Ecto neural progenitor cell (in vitro differentiated cells): ENCODE data around the gene CDC42SE2.
A peak's percentile ranks its signal among the peaks of the same experiment; 100 is the strongest.
"Not testable (repeated sequence)": the region's sequence is repeated elsewhere in the genome, so short reads cannot be mapped to it uniquely, and the experiment has no call there.

ENCODE experiments used
- DNase-seq: peaks from one replicate; pipeline ENCODE4 v3.0.0-alpha.2; 2018; ENCODE audit warnings: low spot score

CDC42SE2 gene

DNA sequence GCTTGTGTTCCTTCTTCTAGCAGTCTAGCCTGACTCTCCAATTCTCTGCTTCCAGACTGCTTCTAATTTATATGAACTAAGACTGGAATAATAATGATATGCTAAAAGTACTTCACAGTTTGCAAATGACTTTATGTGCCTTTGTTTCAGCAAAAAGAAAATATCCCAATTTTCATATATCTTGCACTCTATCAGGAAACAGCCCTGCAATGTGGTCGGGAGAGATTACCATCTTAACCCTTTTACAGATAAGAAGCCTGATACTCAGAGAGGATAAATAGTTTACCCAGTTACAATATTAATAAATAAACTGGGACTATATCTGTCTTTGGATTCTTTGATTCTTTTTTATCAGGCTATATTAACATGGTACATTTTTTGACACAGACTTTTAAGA, 126.0 kb downstream of the CDC42SE2 start:
- no peak for DNase-seq

DNA sequence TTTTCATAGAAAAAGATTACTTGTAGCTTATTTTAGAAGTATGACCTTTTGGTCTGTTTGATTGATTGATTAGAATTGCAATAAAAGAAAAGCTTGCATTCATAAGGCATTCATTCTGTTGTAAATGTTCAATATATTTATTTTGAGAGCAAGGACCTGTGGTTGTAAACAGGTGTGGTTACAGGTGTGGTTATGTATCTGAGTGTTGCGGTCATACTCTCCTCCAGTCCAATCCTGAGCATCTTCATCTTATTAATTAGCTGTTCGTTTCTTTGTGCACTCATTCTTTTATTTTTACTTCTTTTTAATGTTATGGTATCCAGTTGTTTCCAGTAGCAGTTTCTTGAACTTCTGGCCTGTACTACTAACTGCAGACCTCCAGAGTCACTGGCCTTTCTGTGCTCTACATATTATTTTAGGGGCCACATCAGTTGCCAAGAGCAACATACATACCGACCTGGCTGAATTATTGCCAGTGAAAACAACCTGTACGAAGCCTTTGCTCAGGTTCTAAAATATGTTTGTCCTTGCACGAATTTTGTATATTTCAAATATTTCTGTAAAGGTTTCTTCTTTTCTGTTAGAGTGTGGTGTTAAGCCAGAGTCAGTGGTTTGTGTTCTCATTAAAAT, 128.7 kb downstream of the CDC42SE2 start:
- no peak for DNase-seq

DNA sequence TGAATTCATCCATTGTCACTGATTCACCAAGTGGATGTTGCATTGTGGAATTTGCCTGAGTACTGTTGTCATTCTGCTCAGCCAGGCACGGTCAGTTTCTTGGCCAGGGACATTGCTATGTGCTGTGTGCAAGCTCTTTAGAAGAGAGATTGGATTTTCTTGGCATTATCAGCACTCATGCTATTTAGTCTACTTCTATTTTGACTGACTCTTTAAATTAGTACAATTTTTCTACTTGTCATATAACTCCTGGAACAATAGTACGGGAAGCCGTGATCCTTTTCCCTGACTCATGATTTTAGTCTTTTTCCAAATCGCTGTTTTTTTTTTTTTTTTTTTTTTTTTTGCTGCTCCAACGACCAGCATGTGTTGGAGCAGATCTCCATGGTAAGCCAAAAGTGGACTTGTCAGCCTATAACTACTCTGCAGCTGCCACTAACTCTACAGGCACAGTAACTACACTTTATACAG, 129.7 kb downstream of the CDC42SE2 start:
- DNase-seq, result no peak

DNA sequence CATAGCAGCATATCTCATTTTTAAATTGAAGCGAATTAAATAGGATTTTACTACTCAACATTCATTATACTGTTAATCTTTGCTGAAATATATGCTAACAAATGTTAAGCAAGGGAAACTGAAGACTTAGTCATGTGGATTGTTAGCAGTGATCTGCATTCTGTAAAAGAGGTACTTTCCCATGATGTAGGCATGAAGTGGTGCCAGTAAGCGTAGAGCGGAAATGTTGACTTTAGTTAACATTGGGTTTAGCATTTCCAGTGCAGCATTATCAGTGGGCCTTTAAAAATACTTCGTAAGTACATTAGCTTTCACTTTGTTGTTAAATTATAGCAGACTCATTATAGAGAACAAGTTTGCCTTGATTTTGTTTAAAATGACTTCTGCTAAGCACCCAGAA, 130.3 kb downstream of the CDC42SE2 start:
- no peak for DNase-seq

DNA sequence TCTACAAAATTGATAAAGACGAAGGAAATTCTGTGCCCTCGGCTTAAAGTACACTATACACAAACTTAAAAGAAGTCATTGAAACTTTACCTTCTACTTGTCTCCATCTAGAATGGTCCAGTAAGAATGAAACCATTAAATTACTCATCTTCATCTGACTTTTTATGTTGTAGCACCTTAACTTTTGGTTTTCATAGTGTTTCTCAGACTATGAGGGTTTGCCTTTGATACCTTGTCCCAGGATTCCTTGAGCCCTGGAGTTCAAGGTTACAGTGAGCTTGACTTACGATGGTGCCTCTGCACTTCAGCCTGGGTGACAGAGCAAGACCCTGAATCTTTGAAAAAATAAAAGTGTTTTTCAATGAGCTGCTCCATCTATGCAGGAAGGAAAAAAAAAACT, 132.2 kb downstream of the CDC42SE2 start:
- DNase-seq, result no peak

DNA sequence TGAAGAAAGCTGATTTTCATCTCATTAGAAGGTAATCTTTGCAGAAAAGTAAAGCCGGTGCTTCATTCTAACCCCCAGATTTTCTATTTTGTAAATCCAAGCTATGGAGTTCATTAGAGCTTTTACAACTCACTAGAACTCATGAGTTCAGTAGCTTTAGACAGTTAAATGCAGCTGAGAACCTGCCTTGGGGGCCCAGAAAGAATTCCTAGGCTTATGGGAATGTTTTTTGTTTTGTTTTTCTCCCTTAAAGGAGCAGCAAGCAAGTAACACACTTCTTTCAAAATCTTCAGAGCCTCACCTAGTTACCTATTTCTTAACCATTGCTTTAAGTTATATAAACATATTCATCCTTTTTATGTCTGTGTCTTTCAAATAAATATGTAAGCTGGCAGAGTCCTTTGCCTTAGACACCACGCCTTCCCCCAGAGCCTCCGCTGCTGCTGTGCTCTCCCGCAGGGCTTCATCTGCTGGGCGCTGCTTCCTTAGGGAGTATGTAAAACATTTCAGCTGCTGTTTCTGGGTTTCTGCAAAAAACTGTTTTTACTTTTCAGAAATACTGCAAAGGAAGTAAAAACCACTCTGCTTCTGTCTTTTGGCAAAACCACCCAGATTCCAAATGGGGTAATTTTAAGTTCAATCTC, 132.9 kb downstream of the CDC42SE2 start:
- DNase-seq, result no peak

DNA sequence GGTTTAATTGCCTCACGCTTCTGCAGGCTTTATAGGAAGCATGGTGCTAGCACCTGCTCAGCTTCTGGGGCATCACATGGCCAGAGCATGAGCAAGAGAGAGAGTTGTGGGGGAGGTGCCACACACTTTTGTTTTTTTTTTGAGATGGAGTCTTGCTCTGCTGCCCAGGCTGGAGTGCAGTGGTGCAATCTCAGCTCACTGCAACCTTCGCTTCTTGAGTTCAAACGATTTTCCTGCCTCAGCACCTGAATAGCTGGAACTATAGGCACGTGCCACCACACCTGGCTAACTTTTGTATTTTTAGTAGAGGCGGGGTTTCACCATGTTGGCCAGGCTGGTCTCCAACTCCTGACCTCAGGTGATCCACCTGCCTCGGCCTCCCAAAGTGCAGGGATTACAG, 135.2 kb downstream of the CDC42SE2 start:
- not testable (repeated sequence) for DNase-seq

DNA sequence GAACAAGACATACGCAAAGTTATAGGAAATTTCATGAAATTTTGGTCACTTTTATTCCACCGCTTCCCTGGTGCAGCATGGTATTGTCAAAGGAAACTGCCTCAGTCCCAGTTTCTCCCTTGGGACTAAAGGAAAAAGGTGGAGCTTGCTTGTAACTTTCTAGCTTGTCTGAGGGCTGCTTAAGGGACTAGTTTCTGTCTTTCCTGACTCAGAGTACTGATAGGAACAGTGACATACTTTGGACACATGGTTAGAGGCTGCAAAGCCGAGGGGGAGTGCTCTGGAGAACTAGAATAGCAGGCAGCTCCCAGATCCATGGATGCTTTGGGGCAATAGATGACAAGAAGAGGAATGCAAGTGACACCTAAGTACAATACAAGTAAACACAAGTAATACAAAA, 136.7 kb downstream of the CDC42SE2 start:
- no peak for DNase-seq

DNA sequence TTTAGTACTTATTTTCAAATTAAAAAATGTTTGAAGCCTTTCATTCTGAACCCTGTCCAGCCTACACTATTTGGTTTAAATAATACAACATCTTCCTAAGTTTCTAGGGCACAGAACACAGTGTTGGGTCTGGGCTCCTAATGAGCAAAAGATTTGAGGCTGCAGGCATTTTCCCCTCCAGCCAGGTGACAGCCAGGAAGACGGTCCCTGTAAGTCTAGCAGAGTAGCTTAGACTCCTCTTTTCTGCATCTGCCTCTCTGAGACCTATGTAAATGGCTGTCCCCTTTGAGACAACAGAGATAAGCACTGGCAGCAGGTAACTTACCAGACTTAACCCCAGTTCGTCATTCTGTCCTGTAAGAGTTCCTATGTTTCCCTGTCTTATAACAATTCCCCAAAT, 141.8 kb downstream of the CDC42SE2 start:
- no peak for DNase-seq

DNA sequence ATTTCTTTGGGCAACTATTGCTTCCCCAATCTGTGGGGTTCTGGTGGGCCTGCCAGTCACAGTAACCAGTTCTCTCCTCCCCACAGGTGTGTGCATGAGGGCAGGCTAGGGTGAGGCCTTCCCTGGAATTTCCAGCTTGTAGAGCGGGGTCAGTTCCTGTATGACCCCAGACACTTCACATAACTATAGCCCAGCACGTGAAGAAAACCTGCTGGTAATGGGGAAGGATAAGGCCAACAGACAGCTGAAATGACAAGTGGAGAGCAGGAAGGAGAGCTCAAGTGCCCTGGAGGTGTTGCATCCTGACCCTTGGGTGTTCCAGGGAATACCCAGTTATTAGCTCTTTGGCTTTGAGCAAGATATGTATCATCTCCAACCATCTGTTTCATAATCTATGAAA, 142.2 kb downstream of the CDC42SE2 start:
- no peak for DNase-seq

DNA sequence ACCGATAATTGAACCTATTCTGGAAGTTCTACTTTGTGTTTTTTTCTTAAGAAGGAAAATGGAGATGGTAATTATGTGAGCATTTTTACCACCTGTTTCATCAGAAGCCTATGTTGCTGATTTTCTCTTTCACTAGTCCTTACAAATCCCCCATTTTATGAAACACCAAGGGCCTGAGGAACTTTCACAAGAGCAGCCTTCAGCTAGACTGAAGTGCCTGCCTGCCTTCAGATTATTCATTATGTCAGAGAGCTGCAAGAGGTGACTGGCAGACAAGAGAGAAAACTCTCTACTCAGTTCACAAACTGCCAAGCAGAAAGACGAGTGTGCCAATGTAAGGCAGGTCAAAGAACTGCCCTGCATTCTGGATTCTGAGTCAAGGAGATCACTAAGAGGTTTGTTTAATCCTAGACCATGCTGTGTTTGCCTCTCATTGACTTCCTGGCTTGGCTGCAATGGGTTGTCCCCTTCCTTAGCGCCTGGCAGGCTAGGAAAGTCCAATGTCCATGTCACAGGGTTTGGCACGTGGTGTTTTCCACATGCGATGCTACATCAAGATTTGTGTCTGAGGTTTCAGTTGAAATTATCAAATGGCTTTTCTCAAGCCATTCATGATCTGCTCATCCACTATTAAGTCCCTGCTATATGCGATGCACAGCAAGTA, 143.3 kb downstream of the CDC42SE2 start:
- DNase-seq, result no peak

DNA sequence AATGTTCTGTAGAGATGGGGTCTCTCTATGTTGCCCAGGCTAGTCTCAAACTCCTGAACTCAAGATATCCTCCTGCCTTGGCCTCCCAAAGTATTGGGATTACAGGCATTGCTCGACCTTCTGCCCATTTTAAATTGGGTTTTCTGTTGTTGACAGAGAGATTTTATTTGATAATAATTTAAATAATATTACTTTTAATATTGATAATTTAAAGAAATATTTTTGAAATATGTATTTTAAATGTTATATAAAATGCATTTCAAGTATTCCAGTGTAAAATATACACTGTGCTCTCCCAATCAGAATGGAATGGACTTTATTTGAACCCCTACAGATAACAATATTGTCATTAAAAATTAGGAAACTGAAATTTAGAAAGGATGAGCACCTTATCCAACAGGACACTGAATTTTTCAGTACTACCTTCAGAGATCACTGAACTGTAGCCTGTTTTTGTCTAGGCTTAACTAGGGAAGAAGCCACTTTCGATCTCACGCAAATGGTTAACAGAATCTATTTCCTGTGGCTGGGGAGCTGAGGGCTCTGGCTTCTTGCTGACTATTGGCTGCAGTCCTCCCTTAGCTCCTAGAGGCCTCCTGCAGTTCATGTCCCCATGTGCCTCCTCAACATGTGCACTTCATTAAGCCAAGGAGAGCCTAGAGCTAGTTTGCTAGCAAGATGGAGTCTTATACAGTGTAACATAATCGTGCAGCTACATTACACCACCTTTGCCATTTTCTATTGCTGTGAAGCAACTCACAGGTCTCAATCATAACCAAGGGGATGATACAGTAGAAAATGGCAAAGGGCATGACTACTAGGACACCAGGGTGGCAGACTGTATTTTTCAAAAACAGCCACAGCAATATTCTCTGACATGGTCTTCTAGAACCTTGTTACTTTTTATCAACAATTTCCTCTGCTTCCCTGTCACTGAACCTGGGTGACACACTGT, 150.0 kb downstream of the CDC42SE2 start:
- no peak for DNase-seq

DNA sequence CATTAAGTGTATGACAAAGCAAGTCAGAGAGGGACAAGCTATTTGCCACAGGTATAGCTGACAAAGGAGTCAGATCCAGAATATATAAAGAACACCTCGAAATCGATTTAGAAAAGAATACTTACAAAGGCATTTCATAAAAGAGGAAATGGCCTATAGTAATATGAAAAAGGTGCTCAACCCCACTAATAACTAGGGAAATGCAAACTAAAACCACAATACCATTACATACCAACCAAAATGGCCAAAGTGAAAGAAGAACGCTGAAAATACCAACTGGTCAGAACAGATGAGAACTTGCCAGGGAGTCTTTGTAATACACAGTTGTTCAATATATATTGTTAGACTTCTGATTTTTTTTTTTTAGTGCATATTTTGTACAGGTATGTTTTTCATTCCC, 152.9 kb downstream of the CDC42SE2 start:
- no peak for DNase-seq

DNA sequence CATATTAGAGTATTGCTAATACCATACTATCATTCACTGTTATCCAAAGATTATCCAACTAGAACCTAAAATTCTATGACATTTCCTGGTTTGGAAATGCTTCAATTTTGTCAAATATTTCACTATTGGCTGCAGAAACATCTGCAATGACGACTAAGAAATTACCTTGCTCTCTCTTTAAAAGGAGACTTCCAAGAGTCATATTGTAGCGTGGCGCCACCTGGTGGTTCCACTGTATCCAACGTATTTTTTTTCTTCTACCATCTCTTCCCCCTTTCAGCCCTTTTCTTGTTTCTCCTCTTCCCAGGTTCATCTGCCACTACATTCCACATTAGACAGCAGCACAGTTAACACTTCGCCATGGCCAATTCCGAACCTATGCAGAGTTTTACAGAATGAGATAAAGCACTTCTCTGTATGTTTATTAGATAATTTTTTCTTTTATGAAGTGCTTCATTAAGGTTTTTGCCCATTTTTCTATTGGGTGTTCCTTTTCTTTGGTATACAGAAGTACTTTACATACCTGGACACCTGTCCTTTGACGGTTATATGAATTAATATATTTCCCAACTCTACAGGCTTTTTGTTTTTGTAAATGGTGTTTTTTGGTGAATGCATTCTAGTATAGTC, 153.5 kb downstream of the CDC42SE2 start:
- peak; percentile 70 for DNase-seq

DNA sequence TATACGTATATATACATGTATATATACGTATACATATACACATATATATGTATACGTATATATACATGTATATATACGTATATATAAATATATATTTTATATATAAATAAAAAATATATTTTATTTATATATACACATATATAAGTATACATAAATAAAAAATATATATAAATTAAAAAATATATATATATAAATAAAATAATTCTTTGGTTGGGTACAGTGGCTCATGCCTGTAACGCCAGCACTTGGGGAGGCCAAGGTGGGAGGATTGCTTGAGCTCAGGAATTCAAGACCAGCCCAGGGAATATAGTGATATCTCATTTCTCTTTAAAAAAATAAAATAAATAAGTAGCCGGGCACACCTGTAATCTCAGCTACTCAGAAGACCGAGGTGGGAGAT, 155.0 kb downstream of the CDC42SE2 start:
- no peak for DNase-seq

DNA sequence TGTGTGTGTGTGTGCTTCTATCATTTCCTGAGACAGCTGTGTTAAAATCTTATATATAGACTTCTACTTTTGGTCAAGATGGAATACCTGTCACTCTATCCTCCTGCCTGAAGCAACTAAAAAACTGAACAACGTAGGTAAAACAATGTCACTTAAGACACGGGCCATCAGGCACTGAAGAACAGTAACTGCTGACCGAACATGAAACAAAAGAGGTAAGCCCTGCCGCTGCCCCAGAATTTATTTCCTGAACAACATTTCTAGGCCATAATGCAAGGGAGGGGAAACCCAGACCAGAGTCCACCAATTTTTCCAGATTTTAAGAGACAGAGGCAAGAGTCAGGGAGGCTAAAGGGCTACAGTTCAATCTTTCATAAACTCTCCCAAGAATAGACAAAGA, 156.0 kb downstream of the CDC42SE2 start:
- no peak for DNase-seq

DNA sequence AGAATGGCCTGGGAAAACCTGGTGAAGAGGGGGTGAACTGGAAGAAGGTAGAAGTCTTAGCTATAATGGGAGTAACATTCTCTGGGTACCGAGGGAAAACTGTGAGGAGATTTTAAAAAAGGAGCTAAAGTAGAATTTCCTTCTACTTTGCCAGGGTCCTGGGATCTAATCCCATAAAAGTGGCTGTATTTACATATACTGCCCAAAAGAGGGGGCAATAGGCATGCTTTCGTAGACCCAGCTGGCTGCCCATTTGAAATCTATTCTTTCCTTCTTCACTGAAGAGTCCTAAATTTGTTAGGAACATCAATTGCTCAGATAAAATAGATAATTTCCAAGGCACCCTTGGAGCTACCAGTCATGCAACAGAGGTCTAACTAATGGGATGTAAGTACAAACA, 159.2 kb downstream of the CDC42SE2 start:
- DNase-seq, result no peak

DNA sequence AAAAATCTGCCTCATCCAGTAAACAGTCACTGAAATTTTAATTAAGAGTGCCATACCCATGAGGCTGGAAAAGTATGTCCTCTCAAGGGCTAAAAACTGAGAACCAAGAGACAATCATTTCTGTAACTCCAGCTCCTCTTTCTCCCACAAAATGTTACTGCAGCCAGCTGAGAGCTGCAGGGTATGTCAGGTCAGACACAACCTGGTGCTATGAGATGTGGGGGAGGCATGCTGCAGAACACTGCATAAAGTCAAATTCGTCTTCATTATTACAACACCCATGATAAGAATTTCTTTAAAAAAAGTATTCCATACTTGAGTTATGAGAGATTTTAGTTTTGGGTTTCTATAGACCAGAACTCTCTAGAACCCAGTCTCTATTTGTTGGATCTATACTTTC, 162.2 kb downstream of the CDC42SE2 start:
- DNase-seq, result no peak

DNA sequence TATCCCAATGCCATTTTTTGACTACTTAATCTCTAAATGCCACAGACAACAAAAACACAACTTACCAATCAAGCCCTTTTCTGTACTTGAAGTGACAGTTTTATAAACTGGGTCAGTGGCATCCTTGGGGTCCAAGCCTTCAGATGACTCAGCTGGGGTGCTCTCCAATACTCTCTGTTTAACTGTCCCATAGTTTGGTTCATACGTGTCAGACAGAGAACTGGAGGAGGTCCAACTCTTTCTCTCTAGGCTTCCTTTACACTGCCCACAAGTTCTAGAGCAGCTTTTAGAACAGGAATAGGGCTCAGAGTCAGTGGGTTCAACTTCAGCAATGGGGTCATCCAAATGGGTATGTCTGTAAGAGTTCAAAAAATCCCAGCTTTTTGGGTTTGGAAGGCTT, 166.9 kb downstream of the CDC42SE2 start:
- DNase-seq, result no peak

DNA sequence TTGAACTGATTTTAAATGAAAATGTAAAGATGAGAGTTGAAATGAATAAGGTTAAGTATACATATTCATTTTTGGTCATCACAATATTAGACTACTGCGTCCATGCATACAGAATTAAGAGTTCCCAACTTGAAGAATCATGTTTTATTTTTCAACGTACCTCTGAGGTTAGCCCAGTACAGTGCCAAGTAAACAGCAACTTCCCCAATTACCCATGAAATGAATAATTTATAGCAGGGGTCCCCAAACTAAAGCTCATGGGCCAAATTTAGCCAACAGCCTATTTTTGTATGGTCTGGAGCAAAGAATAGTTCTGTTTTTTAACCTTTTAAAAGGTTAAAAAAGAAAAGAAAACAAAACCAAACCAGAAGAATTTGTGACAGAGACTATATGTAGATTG, 167.9 kb downstream of the CDC42SE2 start:
- no peak for DNase-seq

DNA sequence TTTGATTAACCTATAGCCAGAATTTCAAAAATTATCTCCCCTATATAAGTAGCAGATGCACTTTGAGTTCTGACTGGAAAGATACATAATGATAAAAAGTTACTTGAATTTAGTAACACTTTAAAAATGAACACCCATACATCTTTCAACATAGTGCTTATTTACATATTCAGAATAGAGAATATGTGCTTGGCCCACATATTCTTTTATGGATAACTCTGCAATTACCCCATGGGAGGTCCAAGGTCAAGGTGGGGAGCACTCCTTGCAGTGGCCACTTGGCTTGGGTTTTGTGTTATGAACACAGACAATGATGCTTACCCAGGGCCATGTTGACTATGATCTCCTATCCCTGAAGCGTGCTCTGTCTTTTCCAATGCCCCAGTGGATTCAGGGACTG, 169.3 kb downstream of the CDC42SE2 start:
- DNase-seq, result no peak

DNA sequence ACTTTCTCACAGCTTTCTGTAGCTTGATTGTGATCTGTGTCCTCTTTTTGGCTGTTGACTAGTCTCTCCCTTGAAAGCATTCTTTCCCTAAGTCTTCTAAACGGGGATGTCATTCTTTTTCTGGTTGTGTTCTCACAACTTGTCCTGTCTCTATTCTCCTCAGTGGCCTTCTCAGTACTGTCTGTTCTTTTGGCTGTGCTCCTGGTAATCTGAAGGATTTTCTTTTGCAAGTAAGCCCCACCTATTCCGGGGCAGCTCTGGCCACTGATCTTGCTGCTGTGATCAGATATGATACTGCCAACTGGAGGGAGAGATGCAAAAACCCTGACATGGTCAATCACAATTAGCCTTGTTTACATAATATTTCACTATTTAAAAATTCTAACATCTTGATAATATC, 172.2 kb downstream of the CDC42SE2 start:
- DNase-seq, result no peak
